Bronchial epithelial cell (primary cell): ENCODE results near the gene DPP10. TPM values are rescaled to one million over a fixed set of nuclear protein-coding genes. Genes with fewer than 3 reads are reported as not detected.

Source experiments
- DNase-seq: peaks from one replicate; pipeline ENCODE4 v3.0.0-alpha.2; 2010; ENCODE audit warnings: low read depth
- FAIRE-seq: peaks from 2 replicates; lab custom pipeline; 2011; peaks lifted over from hg19 to GRCh38; lab: Jason Lieb, UNC
- H3K27me3 ChIP-seq: 2 replicates; pipeline ENCODE4 v1.5.1; 2011; ENCODE audit warnings: low read length; ENCODE audit not compliant: control insufficient read depth, insufficient read depth
- H3K36me3 ChIP-seq: 2 replicates; pipeline ENCODE4 v1.5.1; 2011; ENCODE audit warnings: low read length; ENCODE audit not compliant: control insufficient read depth, insufficient read depth
- H3K4me3 ChIP-seq: 2 replicates; pipeline ENCODE4 v1.5.1; 2011; ENCODE audit warnings: mild to moderate bottlenecking, low read depth, low read length, control low read depth
- total RNA-seq: library from RNA; depleted of rRNA; stranded (reverse); fragments of >200 nt; gene quantifications from 2 replicates; pipeline ENCODE4 v1.2.1, GENCODE V29; 2014
- TF ChIP-seq, protein P1 (sequence below): IDR thresholded peaks from 2 replicates; pipeline ENCODE4 v1.5.1; 2011; ENCODE audit warnings: mild to moderate bottlenecking, moderate library complexity, low read length, control low read depth, inconsistent platforms; ENCODE audit not compliant: insufficient read depth, severe bottlenecking

The DPP10 gene
- total RNA-seq, 1 donor from 2014 or later = 0.26 TPM

DNA sequence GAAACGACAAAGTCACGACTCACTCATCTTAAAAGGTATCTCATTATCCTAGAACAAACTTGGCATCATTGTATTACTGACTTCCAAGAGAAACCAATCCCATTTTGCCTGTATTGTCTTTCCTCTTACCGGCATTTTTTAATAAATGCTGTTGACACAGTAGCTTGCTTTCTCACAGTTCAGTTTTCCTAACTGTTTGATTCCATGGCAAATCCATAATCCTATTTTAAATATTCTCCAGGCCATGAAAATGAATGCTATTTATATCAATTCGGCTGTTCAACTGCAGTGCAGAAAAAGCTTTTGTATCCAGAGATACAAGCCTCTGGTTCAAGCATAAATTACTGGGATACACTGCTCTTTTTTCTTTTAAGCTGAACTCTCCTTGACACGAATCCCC lies 1241.9 kb downstream of the DPP10 start:
- DNase-seq (no peak), FAIRE-seq (no peak)
- TF ChIP-seq, protein P1, sequence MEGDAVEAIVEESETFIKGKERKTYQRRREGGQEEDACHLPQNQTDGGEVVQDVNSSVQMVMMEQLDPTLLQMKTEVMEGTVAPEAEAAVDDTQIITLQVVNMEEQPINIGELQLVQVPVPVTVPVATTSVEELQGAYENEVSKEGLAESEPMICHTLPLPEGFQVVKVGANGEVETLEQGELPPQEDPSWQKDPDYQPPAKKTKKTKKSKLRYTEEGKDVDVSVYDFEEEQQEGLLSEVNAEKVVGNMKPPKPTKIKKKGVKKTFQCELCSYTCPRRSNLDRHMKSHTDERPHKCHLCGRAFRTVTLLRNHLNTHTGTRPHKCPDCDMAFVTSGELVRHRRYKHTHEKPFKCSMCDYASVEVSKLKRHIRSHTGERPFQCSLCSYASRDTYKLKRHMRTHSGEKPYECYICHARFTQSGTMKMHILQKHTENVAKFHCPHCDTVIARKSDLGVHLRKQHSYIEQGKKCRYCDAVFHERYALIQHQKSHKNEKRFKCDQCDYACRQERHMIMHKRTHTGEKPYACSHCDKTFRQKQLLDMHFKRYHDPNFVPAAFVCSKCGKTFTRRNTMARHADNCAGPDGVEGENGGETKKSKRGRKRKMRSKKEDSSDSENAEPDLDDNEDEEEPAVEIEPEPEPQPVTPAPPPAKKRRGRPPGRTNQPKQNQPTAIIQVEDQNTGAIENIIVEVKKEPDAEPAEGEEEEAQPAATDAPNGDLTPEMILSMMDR = no peak
- H3K4me3 ChIP-seq = no peak overlapping the region
- no peaks in the 10 kb centered on the region for H3K27me3 ChIP-seq
- no peaks in the 10 kb centered on the region for H3K36me3 ChIP-seq

DNA sequence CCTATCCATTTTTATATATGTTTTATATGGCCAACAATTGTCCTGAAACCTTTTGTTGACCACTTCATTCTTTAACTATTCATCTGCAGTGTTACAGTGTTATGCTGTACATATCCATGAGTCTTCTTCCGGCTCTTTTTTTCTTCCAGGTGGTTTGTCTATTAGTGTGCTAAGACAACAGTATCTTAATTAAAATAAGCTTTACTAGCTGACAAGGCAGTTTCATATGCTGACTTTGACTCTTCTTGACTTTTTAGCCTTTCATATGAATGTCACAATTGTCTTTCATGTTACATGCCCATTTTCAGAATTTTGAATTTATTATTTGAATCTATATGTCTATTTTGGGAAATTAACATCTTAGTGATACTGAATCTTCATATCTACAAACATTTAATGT lies 1249.0 kb downstream of the DPP10 start:
- TF ChIP-seq, protein P1 = no peak
- Histone ChIP-seq H3K4me3 (no peak overlapping the region), H3K27me3 (no peaks in the 10 kb centered on the region), H3K36me3 (no peaks in the 10 kb centered on the region)
- FAIRE-seq = no peak
- no peak for DNase-seq

DNA sequence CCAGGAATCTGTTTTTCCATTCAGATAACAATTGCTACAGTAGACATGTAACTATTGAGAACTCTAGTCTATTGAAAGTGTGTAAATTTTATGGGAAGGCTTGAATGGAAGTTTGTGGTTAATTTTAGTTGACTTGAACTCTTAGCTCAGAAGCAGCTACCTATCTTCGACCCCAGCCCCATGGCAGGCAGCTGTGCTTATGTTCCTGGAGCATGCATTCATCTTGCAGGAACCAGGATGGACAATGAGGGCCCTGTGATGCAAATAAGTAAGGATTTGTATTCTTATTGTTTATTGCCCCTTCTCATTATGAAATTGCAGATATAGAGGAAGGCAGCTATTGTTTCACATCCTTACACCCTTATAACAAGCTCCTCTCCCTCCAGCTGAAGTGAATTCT lies 1252.2 kb downstream of the DPP10 start:
- H3K27me3 ChIP-seq = no peaks in the 10 kb centered on the region
- H3K36me3 ChIP-seq = no peaks in the 10 kb centered on the region
- H3K4me3 ChIP-seq = no peak overlapping the region
- TF ChIP-seq, protein P1 = no peak
- FAIRE-seq = no peak
- DNase-seq = no peak

DNA sequence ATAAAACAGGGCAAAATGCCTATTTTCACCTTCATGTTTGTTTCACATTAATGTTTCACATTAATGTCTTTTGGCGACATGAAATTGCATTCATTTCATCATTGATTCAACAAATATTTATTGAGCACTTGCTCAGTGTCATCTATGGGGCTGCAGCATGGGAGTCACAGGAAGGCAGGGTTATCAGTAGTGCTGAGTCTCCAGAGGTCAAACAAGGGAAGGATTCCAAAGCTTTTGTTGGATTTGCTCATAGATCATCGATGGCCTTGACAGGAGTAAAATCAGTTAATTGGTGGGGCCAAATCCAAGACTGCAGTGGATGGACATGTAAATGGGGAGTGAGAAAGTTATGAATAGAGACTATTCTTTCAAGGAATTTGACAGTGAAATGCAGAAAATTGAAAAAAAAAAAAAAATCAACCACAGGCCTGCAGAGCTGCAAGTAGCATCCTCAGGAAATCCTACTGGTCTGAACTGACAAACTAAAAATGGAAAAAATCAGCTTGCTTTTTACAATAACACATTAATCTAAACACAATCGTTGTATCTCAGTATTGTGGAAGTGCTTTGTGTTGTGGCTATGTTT lies 1290.8 kb downstream of the DPP10 start:
- TF ChIP-seq, protein P1 = no peak
- H3K4me3 ChIP-seq = no peak overlapping the region
- no peaks in the 10 kb centered on the region for H3K27me3 ChIP-seq
- no peaks in the 10 kb centered on the region for H3K36me3 ChIP-seq
- FAIRE-seq (no peak), DNase-seq (no peak)

DNA sequence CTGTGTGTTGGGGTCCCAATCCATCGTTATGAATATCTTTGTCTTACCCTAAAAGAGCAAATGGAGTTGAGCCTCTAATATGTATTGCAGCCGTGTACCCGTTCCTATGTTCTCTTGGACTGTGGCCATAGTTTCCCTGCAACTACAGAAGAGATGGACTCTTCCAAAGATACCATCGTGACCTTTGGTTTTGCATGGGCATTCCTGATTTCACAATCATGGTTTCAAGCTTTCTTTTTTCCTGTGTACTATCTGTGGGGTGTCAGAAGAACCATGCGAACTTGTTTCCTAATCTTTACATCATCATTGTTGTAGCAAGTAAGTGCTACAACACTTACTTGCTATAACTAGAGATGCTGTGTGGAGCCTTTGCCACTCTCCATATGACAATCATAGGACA lies 1295.7 kb downstream of the DPP10 start:
- no peak overlapping the region for H3K4me3 ChIP-seq
- TF ChIP-seq, protein P1 = no peak
- no peak for DNase-seq
- no peak for FAIRE-seq
- H3K27me3 ChIP-seq = no peaks in the 10 kb centered on the region
- H3K36me3 ChIP-seq = no peaks in the 10 kb centered on the region

DNA sequence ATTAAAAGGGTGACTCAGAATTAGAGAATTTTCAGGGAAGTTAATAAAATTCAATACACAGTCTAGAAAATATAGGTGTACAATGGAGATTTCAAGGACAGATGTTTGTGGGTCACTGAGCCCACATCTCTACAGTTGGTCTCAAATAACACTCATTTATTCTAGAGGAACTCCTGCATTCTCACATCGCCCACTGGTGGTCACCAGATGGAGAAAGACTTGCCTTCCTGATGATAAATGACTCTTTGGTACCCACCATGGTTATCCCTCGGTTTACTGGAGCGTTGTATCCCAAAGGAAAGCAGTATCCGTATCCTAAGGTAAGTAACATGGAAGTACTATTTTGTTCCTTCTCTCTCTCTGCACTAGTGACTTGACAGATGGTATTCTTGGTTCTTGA lies 1297.1 kb downstream of the DPP10 start:
- FAIRE-seq (no peak), DNase-seq (no peak)
- Histone ChIP-seq H3K4me3 (no peak overlapping the region), H3K36me3 (no peaks in the 10 kb centered on the region), H3K27me3 (no peaks in the 10 kb centered on the region)
- TF ChIP-seq, protein P1 = no peak
